Measurements from ENCODE around the gene MREG.
"Not testable (repeated sequence)": the region's sequence is repeated elsewhere in the genome, so short reads cannot be mapped to it uniquely, and the experiment has no call there.

Gene MREG

GRCh38 chr2:215958257-215958656, 55.1 kb downstream of the MREG start:
- DNase-seq (ENCODE audit: low read depth): no peak

GRCh38 chr2:215957354-215958122, 55.8 kb downstream of the MREG start:
- DNase-seq (ENCODE audit: low read depth): not testable (repeated sequence)

DNA sequence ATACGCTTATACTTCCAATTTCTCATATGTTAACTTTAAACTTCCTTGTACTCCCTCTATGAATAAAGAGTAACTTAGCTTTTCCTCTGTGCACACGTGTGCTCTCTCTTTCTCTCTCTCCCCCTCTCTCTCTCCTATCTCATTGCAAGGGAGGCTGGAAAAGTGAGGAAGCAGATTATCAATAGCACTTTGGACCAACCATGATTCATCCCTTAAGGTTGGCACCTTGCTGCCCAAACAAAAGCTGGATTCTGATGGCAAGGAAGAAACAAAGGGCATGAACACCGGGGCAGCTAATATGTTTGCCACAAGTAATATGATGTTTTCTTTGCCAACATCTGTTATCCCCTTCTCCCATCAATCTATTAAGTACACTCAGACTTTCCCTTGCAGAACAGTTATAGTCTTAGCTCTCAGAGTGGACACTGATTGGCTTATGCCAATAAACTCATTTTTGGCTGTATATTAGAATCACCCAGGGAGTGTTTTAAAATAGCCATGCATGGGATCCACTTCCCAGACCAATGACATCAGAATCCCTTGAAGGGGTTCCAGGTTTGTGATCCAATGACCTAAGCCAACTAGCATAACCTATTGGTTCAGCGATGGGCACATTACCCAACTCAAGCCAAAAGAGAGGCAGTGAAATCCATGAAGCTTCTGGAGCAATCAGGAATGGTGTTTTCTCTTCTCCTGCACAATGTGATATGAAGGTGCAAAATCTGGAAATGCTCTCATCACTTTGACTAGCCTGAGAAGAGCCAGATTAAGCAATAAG, 60.3 kb downstream of the MREG start:
- no peak for DNase-seq (ENCODE audit: low read depth)

- no peak for DNase-seq (ENCODE audit: low read depth)
Measured at GRCh38 chr2:215951558-215951957, 61.8 kb downstream of the MREG start.

- peak; percentile 52 for DNase-seq (ENCODE audit: low read depth)
Measured at GRCh38 chr2:215949991-215950404, 63.4 kb downstream of the MREG start.

DNA sequence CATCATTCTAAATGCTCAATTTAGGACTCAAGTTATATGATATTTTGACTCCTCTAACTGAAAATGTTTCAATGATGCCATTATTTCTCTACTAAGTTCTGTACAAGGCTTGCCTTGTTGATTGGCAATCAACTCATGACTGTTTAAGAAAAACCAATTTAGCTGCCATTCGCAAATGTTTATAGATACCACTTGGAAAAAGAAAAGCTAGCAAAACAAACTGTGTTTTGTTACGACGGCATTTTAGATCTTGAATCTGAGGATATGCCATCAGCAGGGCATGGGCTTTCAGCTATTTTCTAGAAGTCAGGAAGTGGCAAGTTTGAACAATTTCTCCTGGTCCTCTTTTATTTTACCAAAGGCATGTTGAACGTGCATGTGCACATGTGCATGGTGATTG, 65.3 kb downstream of the MREG start:
- no peak for DNase-seq (ENCODE audit: low read depth)

DNA sequence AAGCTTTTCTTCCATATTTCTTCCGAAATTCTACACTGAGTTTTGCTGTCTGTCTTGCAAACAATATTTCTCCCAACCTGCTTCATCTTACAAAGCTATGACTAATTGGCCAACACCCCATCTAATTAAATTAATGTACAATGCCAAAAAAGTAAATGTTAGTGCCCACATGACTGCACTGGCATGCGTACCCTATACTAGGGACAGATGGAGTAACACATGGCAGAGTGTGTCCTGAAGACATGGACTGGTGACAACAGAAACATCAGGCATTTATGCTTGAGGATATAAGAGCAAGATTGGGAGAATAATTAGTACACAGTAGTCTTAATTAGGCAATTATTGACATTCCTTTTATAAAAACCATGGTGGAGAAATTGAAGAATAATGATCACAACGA, 66.8 kb downstream of the MREG start:
- no peak for DNase-seq (ENCODE audit: low read depth)

GRCh38 chr2:215942194-215942593, 71.2 kb downstream of the MREG start:
- DNase-seq (ENCODE audit: low read depth): no peak

GRCh38 chr2:215941726-215942125, 71.6 kb downstream of the MREG start:
- no peak for DNase-seq (ENCODE audit: low read depth)

DNA sequence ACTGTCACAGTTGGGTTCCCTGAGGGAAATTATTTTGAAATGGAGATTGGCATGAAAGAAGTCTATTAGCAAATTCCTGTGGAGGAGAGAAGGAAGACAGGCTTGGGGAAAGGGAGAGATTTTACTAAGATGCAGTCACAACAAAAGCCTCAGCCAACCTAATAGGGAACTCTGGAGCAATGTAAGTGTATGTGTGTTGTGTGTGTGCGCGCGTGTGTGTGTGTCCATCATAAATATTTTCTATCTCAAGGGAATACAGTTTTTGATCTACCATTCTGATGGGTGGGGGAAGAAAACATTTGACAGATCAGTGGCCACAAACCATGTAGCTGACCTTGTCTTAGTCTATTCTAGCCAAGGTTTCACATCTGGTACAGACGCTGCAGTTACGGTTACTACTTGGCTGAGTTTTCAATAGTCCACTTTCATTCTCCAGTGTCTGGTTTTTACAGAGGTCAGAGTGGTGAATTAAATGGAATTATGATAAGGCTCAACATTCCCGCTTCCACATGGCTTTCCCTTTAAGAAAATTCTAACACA, 72.6 kb downstream of the MREG start:
- DNase-seq (ENCODE audit: low read depth): no peak

- DNase-seq (ENCODE audit: low read depth): no peak
Measured at GRCh38 chr2:215937190-215937589, 76.2 kb downstream of the MREG start.

GRCh38 chr2:215933151-215933550, 80.2 kb downstream of the MREG start:
- no peak for DNase-seq (ENCODE audit: low read depth)

- DNase-seq (ENCODE audit: low read depth): peak; percentile 83
Measured at GRCh38 chr2:215931256-215931903, 82.0 kb downstream of the MREG start.

GRCh38 chr2:215930505-215931253, 82.7 kb downstream of the MREG start:
- DNase-seq (ENCODE audit: low read depth): peak; percentile 57

DNA sequence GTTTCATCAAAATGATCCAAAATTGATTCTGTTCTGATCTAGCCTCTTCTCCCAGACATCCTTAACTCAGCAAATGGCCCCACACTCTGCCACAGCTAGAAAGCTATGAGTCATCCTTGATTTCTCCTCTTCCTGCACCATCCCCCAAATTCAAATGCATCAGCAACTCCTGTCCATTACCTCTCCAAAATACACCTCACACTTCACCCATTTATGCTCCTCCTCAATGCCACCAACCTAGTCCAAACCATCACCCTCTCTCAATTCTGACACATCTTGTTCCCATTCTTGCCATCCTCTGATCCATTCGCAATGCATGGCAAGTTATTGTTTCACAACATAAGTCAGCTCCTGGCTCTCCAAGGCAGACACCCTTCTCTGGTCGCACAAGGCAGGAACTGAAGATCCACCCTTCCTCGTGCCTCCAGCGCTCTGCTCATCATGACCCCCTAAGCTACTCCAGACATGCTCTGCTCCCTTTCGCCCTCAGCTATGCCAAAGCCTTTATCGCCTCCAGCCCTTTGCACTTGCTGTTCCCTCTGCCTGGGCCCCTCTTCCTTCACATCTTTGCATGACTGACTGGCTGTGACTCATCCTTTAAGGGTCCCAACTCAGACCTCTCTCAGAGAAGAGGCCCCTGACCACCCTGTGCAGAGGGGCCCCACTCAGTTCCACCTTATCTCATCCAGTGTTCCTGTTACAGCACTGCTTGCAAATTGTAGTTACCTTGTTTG, 83.6 kb downstream of the MREG start:
- DNase-seq (ENCODE audit: low read depth): peak; percentile 48

DNA sequence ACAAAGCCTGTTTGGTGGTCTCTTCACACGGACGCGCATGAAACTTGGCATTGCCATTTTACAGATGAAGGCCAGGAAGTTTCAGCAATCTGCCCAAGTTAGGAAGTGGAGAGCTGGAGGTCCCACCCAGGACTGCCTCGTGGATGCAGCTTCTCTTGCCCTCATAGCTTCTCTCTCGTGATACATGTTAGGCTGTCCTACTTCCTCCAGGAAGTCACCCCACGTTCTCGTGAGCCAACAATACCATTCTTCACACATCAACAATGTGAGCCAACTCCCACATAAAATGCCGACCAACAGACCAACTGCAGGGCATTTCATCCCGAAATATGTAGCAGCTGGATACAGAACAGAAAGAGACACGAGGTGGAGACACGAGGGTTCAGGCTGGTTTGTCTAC, 85.3 kb downstream of the MREG start:
- DNase-seq (ENCODE audit: low read depth): no peak

- not testable (repeated sequence) for DNase-seq (ENCODE audit: low read depth)
Measured at GRCh38 chr2:215926992-215927391, 86.4 kb downstream of the MREG start.

DNA sequence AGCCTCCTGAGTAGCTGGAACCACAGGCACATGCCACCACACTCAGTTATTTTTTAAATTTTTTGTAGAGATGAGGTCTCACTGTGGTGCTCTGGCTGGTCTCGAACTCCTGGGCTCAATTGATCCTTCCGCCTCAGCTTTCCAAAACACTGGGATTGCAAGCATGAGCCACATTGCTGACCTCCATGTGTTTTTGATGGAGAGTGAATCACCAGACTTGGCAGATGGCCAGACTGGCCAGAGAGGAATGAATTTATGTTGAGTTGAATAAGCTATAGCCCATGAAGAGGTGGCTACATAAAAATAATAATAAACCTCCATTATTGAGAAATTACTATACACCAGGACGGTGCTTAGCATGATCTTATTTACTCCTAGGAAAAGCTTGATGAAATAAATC, 91.5 kb downstream of the MREG start:
- peak; percentile 95 for DNase-seq (ENCODE audit: low read depth)

DNA sequence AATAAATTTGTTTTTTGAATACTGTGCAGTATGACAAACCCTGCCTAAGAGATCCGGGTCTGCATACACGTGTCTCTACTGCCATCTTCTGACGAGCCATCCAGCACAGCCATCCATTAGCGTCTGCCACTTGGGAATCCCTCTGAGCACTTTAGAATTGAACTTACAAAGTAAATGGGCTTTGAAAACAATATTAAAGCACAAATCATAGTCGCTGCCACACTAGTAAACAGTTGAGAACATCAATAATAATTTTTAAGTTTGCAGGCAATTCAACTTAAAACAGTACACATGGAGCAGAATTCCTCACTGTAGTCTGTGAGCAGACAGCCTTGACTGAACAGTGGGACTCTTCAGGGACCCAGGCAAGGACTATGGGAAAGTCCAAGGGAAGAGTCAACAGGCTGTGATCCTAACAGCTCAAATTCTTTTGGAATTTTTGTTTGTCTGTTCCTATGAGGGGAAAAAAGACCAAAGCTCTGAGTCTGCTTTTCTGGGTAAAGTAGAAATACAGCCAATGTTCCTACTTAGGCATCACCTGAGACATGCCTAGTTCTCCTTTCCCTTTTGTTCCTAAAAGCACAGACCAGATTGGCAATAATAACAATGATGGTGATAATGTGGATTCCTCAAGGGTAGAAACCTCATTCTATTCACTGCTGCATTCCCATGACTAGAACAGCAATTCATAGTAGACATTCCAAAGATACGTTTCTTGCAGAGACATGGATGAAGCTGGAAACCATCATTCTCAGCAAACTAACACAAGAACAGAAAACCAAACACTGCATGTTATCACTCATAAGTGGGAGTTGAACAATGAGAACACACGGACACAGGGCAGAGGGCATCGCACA, 92.9 kb downstream of the MREG start:
- peak; percentile 89 for DNase-seq (ENCODE audit: low read depth)

DNA sequence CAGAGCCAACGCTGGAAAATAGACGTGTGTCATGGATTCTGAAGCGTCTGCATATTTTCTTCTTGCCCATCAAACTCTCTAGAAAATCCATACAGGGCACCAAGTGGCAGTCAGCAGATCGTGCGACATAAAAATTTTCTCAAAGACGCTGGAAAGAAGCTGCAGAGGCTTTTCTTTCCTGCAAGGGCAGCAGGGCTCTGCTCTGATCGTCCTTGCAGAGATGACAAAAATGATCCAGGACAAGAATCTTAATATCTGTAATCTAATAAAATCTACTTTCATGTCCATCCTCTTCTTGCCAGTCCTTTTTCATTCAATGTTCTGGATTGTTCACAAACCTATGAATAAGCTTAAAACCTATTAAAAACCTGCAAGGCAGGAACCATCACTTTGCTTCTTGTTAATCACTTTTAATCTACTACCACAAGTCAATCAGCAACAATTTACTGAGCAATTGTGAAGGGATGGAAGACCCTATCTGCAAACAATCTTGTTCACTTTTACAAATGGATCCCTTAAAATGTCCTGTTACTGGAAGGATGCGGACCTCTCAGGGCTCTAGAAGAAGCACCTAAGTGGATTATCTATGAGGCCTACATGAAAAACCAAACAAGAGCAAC, 93.6 kb downstream of the MREG start:
- no peak for DNase-seq (ENCODE audit: low read depth)

Measured in iris pigment epithelial cell (primary cell).